Medulla oblongata (tissue), 1 donor: ENCODE results near the gene PDE10A.
"Not testable (repeated sequence)": the region's sequence is repeated elsewhere in the genome, so short reads cannot be mapped to it uniquely, and the experiment has no call there.

ENCODE experiments used
- DNase-seq: peaks from one replicate; pipeline ENCODE4 v3.0.0-alpha.2; 2015; ENCODE audit errors: extremely low spot score

PDE10A gene

DNA sequence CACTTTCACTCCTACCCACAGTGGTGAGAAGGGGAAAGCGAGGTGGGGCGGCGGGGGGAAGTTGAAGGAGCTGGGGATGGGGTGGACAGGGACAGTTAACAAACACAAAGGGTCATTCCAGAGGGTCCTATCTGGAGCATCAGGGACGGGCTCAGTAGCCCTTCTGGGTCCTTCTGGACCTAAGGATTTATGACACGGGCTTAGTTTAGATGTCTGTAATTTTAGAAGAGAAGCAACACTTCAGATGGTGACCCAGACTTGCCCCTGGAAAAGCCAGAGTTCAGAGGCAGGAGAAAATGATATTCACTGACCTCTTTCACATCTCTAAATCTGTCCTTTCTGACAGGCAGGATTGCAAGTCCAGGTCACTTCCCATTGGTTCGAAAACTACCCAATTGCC is 36.3 kb downstream of the PDE10A start:
- DNase-seq = no peak

DNA sequence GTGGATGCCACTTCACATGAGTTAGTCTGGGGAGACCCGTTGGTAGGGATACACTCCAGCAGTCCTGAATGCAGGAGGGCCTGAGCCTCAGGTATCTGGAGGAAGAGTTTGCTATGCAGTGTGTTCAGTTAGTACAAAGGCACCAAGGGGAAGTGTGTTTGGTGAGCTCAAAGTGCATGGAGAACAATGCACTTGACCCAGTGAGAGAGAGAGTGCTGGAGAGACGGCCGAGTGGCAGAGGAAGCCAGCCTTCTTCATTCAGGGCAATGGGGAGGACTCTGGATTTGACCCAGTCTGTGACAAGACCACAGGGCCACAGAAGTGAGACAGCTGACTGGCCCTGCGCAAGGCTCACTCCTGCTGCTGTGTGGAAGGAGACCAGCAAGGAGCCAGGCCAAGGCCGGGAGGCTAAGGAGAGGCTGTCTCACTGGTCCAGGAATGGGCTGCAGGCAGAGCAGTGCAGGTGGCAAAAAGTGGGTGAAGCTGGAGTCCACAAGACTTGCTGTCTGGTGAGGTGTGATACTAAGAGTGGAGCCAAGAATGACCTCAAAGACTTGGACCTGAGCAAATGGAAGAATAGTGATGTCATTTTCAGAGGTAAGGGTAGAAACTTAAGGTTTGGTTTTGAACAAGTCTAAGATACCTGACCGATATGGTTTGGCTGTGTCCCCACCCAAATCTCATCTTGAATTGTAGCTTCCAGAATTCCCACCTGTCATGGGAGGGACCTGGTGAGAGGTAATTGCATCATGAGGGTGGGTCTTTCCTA is 38.0 kb downstream of the PDE10A start:
- DNase-seq = no peak

DNA sequence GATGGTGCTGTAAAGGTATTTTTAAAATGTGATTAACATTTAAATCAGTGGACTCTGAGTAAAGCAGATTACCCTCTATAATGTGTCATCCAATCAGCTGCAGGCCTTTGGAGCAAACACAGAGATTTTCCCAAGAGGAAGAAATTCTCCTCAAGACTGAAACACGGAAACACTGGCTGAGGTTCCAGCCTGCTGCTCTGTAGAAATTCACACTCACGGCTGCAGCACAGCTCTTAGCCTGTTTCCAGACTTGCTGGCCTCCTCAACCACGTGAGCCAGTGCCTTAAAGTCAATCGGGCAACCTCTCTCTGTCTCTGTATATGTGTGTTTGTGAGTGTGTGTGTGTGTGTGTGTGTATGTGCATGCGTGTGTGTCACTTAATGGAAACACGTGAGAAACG is 41.1 kb downstream of the PDE10A start:
- DNase-seq = no peak

DNA sequence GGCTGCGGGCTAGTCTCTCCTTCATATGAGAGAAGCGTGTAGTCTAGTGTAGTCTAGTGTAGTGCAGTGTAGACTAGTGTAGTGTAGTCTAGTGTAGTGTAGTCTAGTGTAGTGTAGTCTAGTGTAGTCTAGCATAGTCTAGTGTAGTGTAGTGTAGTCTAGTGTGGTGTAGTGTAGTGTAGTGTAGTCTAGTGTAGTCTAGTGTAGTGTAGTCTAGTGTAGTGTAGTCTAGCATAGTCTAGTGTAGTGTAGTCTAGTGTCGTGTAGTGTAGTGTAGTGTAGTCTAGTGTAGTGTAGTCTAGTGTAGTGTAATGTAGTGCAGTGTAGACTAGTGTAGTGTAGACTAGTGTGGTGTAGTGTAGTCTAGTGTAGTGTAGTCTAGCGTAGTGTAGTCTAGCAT is 44.1 kb downstream of the PDE10A start:
- not testable (repeated sequence) for DNase-seq

DNA sequence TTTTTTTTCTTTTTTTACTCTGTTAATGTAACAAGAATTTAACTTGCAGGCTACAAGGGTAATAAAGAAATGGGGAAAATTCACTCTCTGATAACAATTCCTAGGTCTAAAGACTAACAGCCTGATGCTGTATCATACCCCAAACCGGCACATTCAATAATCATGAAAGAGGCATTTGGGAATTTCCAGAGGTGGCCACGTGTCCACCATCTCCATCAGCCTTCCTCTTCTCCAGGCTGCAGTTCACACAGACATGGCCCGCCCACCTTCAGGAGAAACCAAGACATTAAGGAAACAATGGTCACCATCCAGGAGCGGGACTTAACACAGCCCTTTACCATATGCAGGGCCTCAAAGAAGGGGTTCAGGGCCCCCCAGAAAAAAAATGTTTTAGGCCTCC is 44.8 kb downstream of the PDE10A start:
- no peak for DNase-seq

DNA sequence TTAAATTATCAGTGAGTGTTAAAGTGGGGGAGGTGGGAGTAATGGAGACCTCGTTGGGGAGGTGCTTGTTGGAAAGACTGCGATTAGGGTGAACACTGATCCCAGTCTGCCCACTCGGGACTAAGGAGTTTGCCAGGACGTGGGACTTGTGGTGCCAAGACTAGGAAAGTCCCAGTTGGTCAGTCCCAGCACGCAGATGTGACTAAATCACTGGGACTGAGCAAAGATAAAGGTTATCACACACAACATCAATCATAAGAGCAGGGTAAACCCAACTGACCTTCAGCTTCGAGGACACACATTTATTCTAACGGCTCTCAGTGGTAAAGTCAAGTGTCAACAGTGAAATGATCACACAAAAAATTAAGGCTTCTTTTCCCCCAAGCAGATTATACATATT is 45.5 kb downstream of the PDE10A start:
- no peak for DNase-seq

DNA sequence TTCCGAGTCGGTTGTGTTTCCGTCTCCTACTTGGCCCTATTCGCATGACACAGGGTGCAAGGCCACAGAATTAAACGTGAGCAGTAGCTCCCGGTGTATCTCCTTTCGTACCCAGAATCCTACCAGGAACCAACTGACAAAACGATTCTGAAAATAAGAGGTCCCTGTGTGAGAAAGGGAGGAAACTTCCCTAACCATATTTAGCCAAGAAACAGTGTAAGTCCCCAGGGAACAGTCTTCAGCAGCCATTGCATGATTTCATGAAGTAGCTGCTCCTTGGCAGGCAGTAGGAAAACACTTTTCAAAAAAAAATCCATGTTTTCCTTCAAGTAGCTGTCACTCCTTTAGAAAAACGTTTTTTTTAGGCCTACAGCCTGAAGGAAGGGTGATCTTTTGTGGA is 46.9 kb downstream of the PDE10A start:
- peak; percentile 8 for DNase-seq

DNA sequence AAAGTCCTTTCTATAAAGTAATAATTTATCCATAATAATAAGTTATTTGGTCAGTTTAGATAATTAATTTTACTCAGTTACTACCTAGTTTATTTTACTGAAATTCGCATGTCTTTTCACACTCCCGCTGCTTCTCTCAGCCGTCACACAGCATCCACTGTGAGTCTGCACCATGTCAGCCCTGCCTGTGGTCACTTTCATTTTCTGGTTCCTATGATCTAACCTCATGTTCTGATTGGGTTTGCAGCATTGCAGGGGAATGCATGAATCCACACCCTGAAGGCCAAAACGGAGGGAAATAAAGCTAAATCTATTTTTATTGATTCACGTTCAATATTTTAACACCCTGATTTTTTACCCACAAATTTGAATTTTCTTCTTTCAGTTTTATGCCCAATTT is 47.4 kb downstream of the PDE10A start:
- peak; percentile 21 for DNase-seq

DNA sequence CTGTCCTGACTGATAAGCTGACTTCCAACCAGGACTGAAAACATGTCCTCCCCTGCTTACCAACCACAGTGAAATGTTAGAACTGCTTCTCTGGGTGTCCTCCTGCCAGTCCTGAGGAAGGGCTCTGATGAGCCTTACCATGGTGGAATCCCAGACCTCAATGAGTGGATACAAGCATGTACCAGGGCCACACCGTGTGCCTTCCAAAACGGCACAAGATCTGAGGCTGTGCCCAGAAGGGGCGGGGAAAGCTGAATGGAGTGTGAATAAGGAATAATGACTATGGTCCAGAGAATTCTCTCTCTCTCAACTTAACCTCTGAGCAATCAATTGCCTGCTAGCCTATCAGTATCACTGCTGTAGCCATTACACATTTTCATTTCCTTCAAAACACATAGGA is 51.7 kb downstream of the PDE10A start:
- no peak for DNase-seq

DNA sequence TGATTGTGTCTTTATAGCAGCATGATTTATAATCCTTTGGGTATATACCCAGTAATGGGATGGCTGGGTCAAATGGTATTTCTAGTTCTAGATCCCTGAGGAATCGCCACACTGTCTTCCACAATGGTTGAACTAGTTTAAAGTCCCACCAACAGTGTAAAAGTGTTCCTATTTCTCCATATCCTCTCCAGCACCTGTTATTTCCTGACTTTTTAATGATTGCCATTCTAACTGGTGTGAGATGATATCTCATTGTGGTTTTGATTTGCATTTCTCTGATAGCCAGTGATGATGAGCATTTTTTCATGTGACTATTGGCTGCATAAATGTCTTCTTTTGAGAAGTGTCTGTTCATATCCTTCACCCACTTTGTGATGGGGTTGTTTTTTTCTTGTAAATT is 54.5 kb downstream of the PDE10A start:
- not testable (repeated sequence) for DNase-seq

DNA sequence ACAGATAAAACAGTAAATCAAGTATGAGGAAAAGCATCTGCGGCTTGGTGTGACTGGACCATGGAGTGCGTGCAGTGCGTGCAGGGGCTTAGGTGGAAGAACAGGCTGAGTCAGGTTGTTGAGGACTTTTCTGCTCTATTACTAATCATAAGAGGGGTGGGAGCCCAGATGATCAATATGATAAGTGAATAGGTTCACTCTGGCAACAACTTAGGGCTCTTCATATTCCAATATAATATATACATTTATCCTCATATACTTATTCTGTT is 56.4 kb downstream of the PDE10A start:
- no peak for DNase-seq

DNA sequence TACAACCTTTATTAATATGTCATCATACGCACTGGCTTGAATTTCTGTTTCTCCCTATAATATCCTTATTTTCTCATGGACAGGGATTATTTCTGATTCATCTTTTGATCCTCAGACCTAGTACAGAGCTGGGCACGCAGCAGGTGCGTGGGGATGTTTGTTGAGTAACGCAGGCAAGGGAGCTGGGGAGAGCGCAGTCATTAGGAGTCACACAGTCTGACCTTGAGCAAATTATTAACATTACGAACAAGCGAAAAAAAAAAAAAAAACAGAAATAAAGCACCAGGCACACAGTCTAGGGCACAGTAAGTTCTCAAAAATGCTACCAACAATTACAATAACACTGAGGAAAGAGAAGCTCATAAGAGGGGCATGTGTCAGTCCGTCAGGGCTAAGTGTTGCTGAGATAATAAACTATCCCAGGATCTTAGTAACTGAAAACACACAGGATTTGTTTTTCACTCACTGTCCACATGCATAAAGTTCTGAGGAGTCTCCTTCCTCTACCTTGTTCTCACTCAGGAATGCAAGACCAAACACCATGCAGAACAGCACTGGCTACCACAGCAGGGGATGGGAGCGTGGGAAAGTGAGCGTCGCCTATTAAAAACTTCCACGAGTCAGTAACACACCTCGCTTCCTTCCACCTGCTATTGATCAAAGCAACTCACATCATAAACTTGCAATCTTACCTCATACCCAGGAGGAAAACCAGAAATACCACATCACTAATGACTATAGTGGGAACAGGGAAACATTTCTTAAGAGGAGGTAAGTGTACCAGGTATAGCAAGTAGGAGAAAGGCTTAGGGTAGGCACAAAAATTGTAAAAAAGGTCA is 56.9 kb downstream of the PDE10A start:
- no peak for DNase-seq

DNA sequence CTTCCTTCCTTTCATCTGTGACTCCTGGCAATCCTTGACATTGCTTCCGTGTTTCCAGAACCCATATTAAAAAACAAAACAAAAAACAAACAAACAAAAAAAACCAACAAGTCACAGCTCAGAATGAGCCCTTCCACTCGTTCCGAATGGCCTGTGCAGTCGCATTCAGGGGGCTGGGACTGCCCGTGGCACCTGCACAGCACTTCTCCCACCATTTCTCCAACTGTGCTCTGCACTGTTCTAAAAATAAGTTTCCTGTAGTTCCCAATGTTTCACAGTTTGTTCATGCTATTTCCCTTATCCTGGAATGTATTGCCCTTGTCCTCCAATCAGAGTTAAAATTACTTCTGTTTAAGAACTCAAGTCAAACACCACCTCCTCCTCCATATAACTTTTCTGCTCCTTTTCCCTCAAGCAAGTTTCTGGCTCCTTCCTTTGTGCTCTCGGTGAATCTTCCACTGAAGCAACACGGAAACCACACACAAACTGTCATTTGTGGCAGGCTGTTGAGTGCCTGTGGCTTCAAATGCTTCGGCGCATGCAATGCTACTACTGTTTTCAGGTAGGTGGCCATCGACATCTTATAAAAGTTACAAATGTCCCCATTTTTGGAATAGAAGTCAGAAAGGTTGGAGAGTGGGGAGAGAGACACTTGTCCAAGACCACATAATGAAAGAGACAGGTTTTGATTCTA is 57.7 kb downstream of the PDE10A start:
- no peak for DNase-seq

DNA sequence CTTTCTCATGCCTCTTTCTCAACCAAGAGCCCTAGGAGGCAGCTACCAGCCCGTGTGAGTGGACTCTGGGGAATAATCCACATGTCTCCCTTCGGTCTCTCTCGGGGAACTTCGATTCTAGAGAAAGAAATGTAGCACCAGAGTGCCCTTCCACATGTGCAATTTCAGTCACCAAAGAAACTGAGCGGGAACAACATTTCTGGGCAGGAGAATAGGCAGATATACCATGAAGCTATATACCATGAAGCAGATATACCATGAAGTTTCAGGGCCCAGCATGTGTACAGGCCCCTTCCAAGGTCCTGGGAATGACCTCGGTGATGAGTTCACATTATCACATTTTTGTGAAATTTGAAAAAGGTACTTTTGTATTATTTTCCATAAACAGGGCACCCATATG is 60.8 kb downstream of the PDE10A start:
- DNase-seq = no peak

DNA sequence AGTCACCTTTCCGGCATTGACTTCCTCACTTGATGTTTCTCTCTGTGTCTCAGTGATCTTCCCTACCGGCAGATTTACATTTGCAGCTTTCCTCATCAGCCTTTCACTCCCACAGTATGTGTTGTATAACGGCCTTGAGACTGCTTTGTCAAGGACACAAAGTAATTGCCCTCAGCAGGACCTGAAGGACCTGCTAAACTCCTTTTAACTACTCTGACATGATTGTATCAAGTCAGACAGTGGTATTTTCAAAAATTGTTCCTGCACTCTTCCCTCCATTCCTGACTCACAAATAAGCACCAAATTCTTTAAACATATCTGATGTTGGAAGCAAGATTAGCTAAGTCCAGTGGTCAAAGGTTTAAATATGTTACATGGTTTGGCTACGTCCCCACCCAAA is 62.4 kb downstream of the PDE10A start:
- no peak for DNase-seq

DNA sequence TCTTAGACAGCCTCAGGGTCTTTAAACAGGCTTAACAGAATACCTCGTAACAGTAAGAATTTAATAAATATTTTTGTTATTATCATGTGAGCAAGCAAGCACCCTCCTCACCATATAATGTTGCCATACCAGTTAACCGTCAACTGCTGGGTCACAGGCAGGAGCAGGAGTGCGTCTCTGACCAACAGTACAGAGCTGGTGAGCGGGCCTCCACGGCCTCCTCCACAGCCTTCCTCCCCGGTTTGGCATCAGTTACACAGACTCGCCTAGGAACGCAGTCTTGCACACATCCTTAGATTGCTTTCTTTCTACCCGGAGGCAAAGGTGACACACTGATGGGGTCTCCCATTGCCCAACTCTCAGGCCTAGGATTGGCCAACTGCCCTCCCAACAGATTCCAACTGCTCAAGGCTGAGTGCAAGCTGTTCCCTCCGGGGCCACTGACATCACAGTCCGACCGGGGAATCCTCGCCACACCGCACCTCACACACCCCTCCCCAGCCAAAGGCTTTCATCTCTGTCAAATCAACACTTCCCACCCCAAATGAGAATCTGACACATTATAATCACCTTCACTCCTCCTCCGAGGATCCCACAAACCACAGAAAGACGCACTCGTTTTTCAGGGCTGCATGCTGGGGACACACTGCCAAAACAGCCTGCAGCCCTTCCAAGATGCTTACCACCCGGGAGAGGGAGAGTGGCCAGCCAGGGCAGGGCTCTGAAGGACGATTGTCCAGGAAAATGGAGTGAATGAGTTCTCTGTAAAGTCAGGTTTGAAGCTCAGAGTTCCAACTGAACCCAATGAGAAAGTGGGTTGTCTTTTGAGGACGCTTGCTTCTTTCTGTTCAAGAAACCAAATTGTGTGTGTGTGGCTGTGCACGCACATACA is 63.2 kb downstream of the PDE10A start:
- peak; percentile 16 for DNase-seq

DNA sequence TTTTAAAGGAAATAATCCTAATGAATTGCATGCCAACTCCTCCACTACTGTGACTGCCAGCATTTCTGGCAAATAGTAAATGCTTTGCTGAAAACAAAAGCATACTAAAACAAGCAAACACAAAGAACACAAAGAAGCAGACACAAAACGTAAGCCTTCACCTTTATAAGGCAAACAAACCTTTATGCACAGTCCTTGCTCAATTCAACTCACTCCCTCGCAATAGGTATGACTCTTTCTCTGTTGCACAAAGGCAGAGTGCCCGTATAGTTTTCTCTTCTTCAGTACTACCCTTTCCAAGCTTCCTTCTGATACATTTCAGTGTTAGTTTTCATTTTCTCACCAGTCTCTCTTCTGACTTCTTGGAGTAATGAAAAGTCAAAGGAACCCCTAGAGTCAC is 63.9 kb downstream of the PDE10A start:
- no peak for DNase-seq

DNA sequence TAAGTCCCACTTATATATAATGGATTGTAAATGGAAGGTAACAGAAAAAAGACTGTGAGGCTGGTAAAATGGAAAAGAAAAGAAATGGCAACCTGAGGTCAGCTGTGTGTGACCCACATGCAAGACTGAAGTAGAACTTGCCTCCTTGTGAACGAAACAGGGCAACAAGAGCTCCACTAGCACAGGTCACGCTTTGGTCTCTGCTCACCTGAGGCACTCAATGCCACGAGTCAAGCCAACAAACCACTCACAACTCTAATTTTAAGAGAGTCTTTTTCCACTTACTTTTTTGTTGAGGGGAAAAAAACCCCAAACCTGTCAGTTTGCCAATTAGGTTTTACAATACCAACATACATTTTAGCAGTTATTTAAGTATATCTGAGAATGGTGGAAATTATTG is 65.2 kb downstream of the PDE10A start:
- DNase-seq = no peak

DNA sequence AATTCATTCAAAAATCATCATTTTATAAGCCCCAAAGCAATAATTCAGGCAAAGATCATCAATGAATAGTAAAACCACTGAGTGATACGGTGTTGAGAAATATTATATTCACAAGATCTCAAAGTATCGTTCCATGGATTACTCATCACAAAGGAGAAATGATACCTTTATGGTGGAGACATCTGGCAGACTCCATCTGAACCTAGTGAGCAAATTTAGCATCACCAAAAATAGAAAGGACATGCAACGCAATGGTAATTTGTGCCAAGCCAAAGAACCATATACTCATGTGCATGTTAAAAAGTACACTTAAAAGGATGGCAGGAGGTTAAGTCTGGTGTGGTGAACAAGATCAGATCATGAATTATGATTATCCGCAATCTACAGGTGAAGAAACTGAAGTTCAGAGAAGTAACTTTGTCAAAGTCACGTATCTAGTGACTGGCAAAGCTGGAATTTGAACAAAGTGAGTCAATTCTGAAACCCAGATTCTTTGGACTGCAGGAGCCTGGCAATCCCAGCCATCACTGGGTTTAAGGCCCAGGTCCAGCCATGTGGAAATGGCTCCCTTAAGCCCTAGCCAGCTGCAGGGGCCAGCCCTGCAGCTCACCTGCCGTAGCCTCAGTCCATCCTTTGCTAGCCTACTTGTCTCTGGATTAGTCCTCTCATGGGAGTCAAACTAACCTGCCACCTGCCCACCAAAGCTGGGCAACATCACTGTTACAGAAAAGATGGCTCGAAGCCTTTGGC is 68.3 kb downstream of the PDE10A start:
- DNase-seq = no peak

DNA sequence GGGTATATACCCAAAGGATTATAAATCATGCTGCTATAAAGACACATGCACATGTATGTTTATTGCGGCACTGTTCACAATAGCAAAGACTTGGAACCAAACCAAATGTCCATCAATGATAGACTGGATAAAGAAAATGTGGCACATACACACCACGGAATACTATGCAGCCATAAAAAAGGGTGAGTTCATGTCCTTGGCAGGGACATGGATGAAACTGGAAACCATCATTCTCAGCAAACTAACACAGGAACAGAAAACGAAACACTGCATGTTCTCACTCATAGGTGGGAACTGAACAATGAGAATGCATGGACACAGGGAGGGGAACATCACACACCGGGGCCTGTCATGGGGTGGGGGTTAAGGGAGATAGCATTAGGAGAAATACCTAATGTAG is 70.1 kb downstream of the PDE10A start:
- DNase-seq = not testable (repeated sequence)

DNA sequence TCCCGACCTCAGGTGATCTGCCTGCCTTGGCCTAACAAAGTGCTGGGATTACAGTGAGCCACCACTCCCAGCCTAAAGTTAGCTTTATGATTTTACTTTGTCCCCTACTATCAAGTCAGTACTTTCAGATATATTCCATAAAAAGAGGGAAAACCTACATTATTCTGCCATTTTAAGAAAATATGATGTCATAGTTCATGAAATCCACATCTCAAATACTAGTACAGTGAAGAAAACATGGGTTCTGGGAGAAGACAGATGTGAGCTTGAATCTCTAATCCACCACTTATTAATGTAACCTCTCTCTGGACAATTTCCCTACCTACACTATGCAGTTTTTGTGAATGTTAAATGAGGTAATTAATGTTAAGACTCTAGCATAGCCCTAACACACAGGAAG is 74.5 kb downstream of the PDE10A start:
- DNase-seq = no peak
